Posterior vena cava (tissue), 2 donors: Measurements from ENCODE around the gene CDIPT. TPM values are rescaled to one million over a fixed set of nuclear protein-coding genes. Genes with fewer than 3 reads are reported as not detected.

Experiments
- DNase-seq: peaks from one replicate; pipeline ENCODE4 v3.0.0-alpha.2; 2020; ENCODE audit warnings: low spot score
- intact Hi-C, 2 donors: fragments of 100-400 bp; cut with DNase I; formaldehyde crosslinking; loops; one replicate each; pipeline versions ENCODE4 v1.14.1 to v1.14.2; 2022 to 2023
- total RNA-seq, 2 donors: library from RNA; stranded (reverse); fragmentation: NEBNext Ultra II Directional; extraction: Animal tissue kit (Norgen Biotek cat#: 25700); gene quantifications; one replicate each; pipeline ENCODE4 v1.2.1, GENCODE V29; 2021
- donor health status: DM: yes; HTN: yes; CAD: no.
- donor health status: DM: yes; HTN: yes; CAD: no.

CDIPT gene
- total RNA-seq, 2 donors from 2014 or later = 54.6 to 75.6 TPM

DNA sequence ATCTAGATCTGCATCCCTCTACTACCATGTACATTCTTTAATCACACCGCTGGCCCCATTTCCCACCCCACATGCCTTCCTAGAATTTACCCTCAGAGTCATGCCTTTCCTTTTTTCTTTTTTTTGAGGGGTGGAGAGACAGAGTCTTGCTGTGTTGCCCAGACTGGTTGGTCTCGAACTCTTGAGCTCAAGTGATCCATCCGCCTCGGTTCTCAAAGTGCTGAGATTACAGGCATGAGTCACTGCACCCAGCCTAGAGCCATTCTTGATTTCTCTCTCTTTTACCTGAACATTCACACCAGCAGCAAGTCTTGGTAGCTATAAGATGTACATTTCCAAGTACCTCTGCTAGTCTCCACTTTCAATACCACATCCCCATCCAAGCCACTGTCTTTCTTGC lies 44.9 kb downstream of the CDIPT start:
- intact Hi-C loops = no loop called here
- no peak for DNase-seq

DNA sequence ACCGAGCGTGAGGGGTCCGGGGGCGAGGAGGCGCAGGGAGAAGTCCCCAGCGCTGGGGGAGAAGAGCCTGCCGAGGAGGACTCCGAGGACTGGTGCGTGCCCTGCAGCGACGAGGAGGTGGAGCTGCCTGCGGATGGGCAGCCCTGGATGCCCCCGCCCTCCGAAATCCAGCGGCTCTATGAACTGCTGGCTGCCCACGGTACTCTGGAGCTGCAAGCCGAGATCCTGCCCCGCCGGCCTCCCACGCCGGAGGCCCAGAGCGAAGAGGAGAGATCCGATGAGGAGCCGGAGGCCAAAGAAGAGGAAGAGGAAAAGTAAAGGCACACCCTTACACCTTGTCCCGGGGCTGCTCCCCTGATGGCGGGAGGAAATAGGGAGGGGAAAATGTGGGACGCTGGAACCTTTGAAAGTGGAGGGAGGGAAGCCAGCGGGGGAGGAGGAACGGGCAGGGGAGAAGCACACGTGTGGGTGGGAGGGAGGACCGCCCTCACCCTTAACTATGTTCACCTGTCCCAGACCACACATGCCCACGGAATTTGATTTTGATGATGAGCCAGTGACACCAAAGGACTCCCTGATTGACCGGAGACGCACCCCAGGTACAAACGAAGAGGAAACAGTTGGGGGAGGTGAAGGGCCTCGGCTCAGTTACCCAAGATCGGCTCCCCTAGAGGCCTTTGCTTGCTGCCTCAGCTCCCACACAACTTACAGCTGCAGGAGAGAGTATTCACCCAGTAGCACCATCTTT lies 46.2 kb downstream of the CDIPT start:
- no peak for DNase-seq
- intact Hi-C loops = no loop called here

DNA sequence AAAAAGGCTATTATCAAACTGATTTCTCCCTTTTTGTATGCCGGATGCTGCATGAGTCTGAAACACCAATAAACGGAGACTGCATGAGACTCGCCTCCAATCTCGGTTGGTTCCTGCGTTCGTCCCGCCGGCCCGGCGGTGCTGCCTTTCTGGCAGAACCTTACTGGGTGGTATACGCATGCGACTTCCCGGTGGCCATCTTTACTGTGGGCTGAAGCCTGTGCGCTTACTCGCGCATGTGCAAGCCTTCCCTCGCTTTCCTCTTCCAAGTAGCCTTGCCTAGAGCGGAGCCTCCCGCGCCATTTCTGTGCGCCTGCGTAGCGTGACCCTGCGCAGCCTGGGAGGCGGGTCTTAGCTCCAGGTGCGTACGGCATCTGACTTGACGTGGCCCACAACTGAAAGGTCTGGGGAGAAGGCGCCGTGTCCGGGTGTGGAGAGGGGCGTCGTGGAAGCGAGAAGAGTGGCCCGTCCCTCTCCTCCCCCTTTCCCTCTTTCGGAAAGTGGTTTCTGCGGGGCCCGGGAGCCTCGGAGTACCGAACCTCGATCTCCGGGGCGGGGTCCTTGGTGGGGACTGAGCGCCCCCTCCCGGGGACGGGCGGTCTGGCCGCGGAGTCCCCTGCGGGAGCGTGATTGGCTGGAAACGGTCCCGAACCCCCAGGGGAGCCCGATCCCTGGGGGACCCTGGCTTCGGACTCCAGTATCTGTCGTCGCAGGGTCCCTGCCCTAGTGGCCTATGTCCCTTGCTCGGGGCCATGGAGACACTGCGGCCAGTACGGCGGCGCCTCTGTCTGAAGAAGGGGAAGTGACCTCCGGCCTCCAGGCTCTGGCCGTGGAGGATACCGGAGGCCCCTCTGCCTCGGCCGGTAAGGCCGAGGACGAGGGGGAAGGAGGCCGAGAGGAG lies 47.0 kb downstream of the CDIPT start, which contains the start of gene PAGR1:
PAGR1 (plus strand) TSS at position 360 of the 901 bp plus-strand sequence; CDS start at position 734, 374 bp downstream.
- DNase-seq = peak; percentile 99
- intact Hi-C loops = no loop called here

DNA sequence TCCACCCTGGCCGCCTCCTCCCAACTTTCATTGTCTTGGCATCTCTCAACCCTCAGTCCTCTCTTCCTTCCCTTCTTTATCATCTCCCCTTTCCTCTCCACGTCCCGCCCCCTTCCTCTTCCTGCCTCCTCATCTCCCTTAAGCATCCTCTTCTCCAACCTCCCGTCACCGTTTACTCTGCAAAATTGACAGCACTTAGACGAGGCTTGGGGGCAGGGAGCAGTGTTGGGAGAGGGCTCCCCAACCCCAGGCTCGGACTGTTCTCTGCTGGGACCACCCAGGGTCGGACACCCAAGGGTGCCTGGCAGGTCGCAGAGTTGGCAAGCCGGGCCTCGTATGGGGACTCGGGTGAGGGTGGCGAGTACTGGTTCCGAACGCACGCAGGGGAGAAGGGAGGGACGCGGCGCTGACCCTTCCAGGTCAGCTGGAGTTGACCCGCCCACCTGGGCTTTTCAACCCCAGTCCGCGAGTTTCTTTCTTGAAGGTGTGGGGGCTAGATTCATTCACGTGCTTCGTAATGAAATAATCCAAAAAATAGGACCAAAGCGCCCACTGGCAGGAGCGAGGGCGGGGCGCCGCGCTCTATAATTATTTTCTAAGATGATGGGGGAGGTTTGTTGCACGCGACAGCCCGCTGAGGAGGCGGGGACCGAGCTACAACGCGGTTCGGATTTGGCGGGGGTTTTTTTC lies 47.8 kb downstream of the CDIPT start:
- no peak for DNase-seq
- intact Hi-C loops = no loop called here

DNA sequence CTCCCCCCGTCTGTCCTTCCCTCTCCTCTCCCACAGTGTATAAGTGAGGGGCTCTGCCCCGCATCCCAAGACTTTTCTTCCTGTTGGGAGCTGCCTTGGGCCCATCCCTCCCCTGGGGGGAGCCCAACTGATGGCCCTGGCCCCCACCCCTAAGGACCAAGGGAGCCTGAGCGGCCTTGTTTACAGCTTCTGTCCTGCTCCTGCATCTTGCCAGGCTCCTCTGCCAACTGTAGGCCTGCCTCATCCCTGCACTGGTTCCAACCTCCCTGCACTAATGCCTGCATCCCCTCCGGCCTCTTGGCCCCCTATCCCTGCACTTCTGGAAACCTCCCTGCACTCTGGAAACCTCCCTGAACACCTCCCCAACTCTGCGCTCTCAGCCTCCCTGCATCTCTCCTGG lies 48.4 kb downstream of the CDIPT start:
- intact Hi-C loops = no loop called here
- no peak for DNase-seq

DNA sequence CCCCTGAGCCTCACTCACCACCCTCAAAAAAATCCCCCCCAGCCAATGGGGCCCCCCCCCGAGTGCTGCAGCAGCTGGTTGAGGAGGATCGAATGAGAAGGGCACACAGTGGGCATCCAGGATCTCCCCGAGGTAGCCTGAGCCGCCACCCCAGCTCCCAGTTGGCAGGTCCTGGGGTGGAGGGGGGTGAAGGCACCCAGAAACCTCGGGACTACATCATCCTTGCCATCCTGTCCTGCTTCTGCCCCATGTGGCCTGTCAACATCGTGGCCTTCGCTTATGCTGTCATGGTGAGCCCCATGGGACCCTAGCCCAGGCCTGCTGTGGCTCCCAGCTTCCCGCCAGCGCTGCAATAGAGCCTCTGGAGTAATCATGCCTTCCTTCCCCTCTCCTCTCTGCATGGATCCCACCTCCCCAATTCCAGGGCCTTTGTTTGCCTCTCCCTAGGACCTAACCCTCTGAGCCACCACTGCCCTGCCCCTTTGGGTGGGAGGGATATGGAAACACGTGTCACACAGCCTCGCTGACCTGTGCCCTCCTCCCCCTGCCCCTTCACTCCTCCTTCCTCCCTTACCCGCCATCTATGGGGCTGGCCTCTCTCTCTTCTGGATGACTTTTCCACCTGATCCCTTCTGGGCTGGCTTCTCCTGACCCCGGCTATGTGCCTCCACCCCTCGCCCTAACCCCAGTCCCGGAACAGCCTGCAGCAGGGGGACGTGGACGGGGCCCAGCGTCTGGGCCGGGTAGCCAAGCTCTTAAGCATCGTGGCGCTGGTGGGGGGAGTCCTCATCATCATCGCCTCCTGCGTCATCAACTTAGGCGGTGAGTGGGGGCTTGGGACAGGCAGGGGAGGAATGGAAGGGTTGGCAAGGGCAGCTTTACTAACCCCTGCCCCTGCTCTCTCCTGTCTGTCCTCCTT lies 49.1 kb downstream of the CDIPT start:
- no peak for DNase-seq
- intact Hi-C loops = no loop called here

DNA sequence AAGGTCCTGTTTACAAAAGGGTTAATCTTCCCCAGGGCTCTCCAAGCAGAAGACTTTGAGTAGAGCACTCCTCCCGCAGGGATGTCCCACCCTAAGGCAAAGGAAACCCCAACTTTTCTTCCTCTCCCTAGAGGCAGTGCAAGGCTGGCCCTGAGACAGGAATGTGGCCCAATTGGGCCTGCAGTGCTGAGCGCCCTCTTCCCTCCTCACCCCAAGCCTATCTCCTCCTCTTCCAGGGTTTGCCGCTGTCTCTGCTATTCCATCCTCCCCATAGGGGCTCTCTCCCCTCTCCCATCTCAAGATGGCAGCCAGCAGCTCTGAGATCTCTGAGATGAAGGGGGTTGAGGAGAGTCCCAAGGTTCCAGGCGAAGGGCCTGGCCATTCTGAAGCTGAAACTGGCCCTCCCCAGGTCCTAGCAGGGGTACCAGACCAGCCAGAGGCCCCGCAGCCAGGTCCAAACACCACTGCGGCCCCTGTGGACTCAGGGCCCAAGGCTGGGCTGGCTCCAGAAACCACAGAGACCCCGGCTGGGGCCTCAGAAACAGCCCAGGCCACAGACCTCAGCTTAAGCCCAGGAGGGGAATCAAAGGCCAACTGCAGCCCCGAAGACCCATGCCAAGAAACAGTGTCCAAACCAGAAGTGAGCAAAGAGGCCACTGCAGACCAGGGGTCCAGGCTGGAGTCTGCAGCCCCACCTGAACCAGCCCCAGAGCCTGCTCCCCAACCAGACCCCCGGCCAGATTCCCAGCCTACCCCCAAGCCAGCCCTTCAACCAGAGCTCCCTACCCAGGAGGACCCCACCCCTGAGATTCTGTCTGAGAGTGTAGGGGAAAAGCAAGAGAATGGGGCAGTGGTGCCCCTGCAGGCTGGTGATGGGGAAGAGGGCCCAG lies 50.0 kb downstream of the CDIPT start:
- intact Hi-C loops = no loop called here
- DNase-seq = no peak

DNA sequence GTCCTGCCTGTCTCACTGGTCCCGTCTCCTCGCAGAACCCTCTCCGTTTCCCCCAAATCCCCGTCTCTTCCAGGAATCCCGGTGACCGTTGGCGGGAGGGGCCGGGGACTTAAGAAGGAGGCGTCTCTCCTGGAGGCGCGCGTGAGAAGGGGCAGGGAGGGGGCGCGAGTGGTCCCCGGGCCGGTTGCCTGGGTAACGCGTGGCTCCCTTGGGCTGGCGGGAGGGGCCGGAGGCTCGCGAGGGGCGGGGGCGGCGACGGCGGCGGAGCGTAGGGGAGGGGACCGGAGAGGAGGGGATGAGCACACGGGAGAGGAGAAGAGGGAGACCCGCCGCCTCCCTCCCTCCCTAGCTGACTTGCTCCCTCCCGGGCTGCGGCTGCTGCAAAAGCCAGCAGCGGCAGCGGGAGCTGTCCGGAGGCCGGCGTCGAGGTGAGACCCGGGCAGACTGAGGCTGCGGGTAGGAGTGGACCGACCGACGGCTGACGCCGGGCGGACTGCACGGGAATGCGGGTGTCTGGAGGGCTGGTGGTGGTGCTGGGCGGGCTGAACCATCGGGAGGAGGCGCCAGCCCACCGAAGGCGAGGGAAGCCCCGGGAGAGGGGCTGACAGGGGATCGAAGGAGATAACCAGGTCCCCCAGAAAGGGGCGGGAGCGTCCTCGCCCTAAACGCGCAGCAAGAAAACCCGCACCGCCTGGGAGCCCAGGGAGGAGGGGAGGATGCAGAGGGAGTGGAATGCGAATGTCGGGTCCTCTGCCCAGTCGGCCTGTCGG lies 50.9 kb downstream of the CDIPT start, which contains the start of gene PRRT2:
PRRT2 (plus strand) TSS at position 298 of the 770 bp plus-strand sequence. CDS start 862 bp downstream, outside the sequence.
- DNase-seq = no peak
- intact Hi-C loops = no loop called here

DNA sequence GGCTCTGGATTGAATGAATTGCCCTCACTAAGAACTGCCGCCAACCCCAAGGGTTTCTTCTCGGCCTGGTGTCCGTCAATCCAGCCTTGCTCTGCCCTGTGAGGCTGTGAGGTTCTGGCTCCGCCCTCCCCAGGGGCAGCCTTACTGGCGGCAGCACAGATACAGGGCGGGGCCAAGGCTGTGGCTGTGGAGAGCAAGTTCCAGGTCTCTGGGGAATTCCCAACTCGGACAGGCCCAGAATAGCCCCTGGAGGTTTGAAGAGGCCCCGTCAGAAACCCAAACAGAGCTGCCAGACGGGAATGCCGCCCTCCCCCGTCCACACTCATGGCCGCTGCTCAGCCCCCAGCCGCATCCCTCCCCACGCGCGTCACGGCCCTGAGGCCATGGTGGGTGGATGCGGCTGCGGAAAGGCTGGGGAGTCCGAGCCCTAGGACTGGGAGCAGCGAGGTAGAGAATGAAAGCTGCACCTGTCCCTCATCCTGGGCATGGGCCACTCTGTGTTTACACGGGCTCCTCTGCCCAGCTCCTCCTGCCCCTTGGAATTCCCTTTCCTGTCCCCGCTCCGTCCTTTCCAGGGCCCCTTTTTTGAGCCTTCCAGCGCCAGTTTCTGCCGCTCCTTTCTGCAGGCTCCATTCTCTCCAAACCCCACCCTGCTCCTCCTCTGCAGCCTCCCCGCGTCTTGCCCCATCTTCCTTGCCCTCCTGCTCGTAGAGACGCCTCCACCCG lies 51.7 kb downstream of the CDIPT start:
- intact Hi-C loops = no loop called here

DNA sequence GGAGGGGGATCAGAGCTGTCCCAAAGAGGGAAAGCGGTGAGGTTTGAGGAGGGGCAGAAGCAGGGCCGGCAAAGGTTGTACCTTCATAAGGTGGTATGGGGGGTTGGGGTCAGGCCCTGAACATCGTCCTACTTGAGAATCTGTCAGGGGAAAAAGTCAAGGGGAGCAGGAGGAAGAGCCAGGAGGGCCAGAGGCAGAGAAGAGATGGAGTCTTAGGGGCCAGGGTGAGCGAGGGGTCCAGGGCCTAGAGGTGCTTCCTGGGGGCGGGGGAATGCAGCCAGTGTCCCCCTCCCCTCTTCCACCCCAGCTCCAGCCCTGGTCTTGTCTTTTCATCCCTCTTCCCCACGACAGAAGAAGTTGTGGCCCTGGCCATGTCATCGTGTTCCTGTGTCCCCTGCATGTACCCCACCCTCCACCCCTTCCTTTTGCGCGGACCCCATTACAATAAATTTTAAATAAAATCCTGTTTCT lies 52.3 kb downstream of the CDIPT start:
- intact Hi-C loops = no loop called here
- DNase-seq = no peak

More for the DNA sequence above, 51.7 kb downstream of the CDIPT start:
- DNase-seq = peak; percentile 98

DNA sequence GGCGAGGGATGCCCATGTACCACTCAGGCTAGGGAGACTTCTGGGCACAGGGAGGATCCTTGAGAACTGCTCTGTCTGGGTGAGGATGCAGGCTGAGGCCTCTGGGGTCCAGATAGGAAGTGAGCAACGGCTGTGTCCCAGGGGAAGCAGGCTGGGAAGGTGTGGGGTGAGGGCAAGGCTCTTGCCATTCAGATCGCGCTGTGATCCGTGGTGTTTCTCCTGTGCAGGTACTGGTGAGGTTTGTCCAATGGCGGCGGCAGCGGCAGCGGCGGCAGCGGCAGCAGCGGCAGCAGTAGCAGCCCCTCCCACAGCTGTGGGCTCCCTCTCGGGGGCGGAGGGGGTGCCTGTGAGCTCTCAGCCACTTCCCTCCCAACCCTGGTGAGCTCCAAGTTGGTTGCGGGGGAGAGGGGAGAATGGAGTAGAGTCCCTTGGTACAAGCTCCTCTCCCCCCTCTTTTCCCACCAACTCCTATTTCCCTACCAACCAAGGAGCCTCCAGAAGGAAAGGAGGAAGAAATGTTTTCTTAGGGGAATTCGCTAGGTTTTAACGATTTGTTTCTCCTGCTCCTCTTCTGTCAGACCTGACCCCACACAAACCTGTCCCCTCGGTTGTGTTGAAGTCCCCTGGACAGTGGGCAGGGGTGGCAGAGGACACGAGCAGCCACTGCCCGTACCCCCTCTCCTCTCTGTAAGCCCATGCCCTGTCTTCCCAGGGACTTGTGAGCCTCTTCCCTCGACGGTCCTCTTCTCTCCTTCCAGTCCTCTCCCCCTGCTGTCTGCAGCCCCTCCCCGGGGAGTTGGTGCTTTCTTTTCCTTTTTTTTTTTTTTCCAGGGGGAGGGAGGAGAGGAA lies 53.0 kb downstream of the CDIPT start:
- no peak for DNase-seq
- intact Hi-C loops = no loop called here

DNA sequence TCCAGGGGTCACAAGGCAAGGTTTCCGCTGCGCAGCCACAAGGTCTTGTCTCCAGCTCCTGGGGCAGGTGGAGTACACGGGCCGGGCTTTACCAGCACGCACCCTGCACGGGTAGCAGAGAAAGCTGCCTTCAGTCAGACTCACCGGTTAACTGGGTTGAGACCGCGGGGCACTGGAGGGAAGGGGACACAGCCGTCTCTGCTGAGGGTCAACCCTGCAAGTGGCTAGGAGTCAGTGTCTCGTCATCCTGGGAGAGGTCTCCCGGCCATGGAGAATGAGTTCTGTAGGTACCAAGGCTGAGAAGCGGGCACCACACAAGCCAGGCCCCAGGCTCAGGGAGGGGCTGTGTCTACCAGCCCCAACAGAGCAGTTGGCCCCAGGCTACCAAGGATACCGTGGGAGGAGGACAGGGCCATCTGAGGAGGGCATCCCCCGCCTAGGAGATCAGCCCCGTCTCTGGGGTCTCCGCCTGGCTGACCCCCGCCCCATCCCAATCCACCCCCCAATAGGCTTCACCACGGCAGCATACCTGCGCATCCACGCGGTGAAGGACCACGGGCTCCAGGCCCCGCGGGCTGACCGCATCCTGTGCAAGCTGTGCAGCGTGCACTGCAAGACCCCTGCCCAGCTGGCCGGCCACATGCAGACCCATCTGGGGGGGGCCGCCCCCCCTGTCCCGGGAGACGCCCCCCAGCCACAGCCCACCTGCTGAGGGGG lies 53.8 kb downstream of the CDIPT start:
- DNase-seq = no peak
- intact Hi-C loops = no loop called here
